HepG2 (cell line): ENCODE data around the gene MKNK1. TPM values are rescaled to one million over a fixed set of nuclear protein-coding genes. Genes with fewer than 3 reads are reported as not detected.

ENCODE experiments used
- ATAC-seq: fragments of 200-7000 bp; cut with Tn5 transposase; 3 replicates; pipeline ENCODE4 v1.9.1; 2020; ENCODE audit warnings: mild to moderate bottlenecking, moderate library complexity
- BruUV-seq: library from RNA; stranded (reverse); fragments of 400-500 nt; replicated peaks from 2 replicates; lab custom pipeline; 2021; lab: Mats Ljungman, UMichigan
- CTCF ChIA-PET: fragments of 300-600 bp; formaldehyde crosslinking; extraction: SDS; loops from one replicate; lab custom pipeline; 2021; ENCODE audit warnings: low total read pairs, inconsistent platforms, low intra/inter-chr PET ratio; lab: Yijun Ruan, JAX
- POLR2A ChIA-PET: fragments of 350-600 bp; sonication (Branson Sonifier 250); formaldehyde crosslinking; loops from one replicate; lab custom pipeline; 2020; ENCODE audit warnings: antibody characterized with exemption, inconsistent platforms; lab: Yijun Ruan, JAX
- DNase-seq: peaks from one replicate; pipeline ENCODE4 v3.0.0-alpha.2; 2015; ENCODE audit warnings: low spot score
- FAIRE-seq: peaks from 3 replicates; lab custom pipeline; 2011; peaks lifted over from hg19 to GRCh38; lab: Jason Lieb, UNC
- H2AFZ ChIP-seq: one replicate; pipeline ENCODE4 v1.6.1; 2011; ENCODE audit warnings: low read length, inconsistent platforms
- H3K27ac ChIP-seq: fragments of 300-600 bp; 3 replicates; pipeline ENCODE4 v1.8.0; 2011; ENCODE audit warnings: mixed run types, mild to moderate bottlenecking, mixed read lengths, low read length, inconsistent platforms; ENCODE audit not compliant: insufficient read depth; ENCODE audit errors: extremely low read length
- H3K27me3 ChIP-seq, 2 experiments: fragments of 200-600 bp in 1 of 2; 2 replicates in 1 of 2; 3 replicates in 1 of 2; pipeline versions ENCODE4 v1.6.0 to v1.8.0; 2011; ENCODE audit warnings: low read length in 2 of 2, mild to moderate bottlenecking in 2 of 2, moderate library complexity in 2 of 2, inconsistent platforms in 1 of 2; ENCODE audit not compliant: insufficient read depth in 2 of 2, control insufficient read depth in 1 of 2
- H3K36me3 ChIP-seq, 2 experiments: fragments of 200-600 bp in 1 of 2; replicated peaks in 1 of 2; 2 replicates in 1 of 2; 3 replicates in 1 of 2; pipeline versions ENCODE4 v1.5.1 to v1.8.0; 2011; ENCODE audit warnings: low read length in 2 of 2, inconsistent platforms in 1 of 2; ENCODE audit not compliant: insufficient read depth in 2 of 2, control insufficient read depth in 1 of 2
- H3K4me1 ChIP-seq: 2 replicates; pipeline ENCODE4 v1.5.1; 2012; ENCODE audit warnings: low read length, inconsistent platforms; ENCODE audit not compliant: insufficient read depth
- H3K4me2 ChIP-seq: 2 replicates; pipeline ENCODE4 v1.6.0; 2011; ENCODE audit warnings: low read depth, low read length, inconsistent platforms
- H3K4me3 ChIP-seq, 3 experiments: fragments of 200-600 bp in 1 of 3; sonication (generic), shearing (Covaris generic) in 1 of 3; replicated peaks in 1 of 3; 2 replicates each; pipeline ENCODE4 v1.5.1; 2011 to 2016; ENCODE audit warnings: low read length in 3 of 3, inconsistent platforms in 2 of 3, low read depth in 2 of 3, mild to moderate bottlenecking in 2 of 3, control low read depth in 1 of 3, mixed read lengths in 1 of 3; ENCODE audit not compliant: insufficient read depth in 1 of 3
- H3K79me2 ChIP-seq: one replicate; pipeline ENCODE4 v1.6.1; 2011; ENCODE audit warnings: low read length, inconsistent platforms; ENCODE audit not compliant: insufficient read depth
- H3K9ac ChIP-seq: 2 replicates; pipeline ENCODE4 v1.6.0; 2011; ENCODE audit warnings: mild to moderate bottlenecking, low read depth, low read length, inconsistent platforms; ENCODE audit not compliant: insufficient read depth
- H3K9me3 ChIP-seq: 2 replicates; pipeline ENCODE4 v1.5.1; 2012; ENCODE audit warnings: mild to moderate bottlenecking, low read length
- H4K20me1 ChIP-seq: 2 replicates; pipeline ENCODE4 v1.6.0; 2011; ENCODE audit warnings: inconsistent platforms, mild to moderate bottlenecking, low read length, moderate library complexity; ENCODE audit not compliant: insufficient read depth
- MTF2 ChIP-seq: sonication (generic); formaldehyde crosslinking; IDR thresholded peaks from 2 replicates; pipeline ENCODE4 v1.5.0; 2020; ENCODE audit warnings: missing genetic modification reagents, borderline replicate concordance
- NCOA1 ChIP-seq: sonication (generic); formaldehyde crosslinking; IDR thresholded peaks from 2 replicates; pipeline ENCODE4 v1.9.0; 2021; ENCODE audit warnings: missing genetic modification reagents
- PHF20 ChIP-seq: sonication (generic); formaldehyde crosslinking; IDR thresholded peaks from 2 replicates; pipeline ENCODE4 v1.5.0; 2020; ENCODE audit warnings: mild to moderate bottlenecking, missing genetic modification reagents
- PHF21A ChIP-seq: sonication (generic); formaldehyde crosslinking; IDR thresholded peaks from 2 replicates; pipeline ENCODE4 v1.5.0; 2020; ENCODE audit warnings: mild to moderate bottlenecking, missing genetic modification reagents
- RARA ChIP-seq: IDR thresholded peaks from 2 replicates; pipeline ENCODE4 v1.6.1; 2016; ENCODE audit warnings: missing genetic modification reagents, missing compliant biosample characterization
- SMARCE1 ChIP-seq: fragments of 450-650 bp; IDR thresholded peaks from 2 replicates; pipeline ENCODE4 v1.6.1; 2017; ENCODE audit warnings: borderline replicate concordance
- ZNF775 ChIP-seq: sonication (generic); formaldehyde crosslinking; IDR thresholded peaks from 2 replicates; pipeline ENCODE4 v1.4.0; 2020; ENCODE audit warnings: missing genetic modification reagents, mild to moderate bottlenecking, moderate library complexity, borderline replicate concordance
- ZNF782 ChIP-seq: sonication (generic); formaldehyde crosslinking; IDR thresholded peaks from 2 replicates; pipeline ENCODE4 v1.4.0; 2020; ENCODE audit warnings: missing genetic modification reagents, mild to moderate bottlenecking, borderline replicate concordance
- WGBS: methylation state at CpG from one replicate; pipeline ENCODE4 v1.1.6; 2017; ENCODE audit warnings: low lambda C conversion rate; 5-methylcytosine and 5-hydroxymethylcytosine counted together
- in situ Hi-C: cut with HindIII; loops from 2 replicates; pipeline ENCODE4 v1.10.0; 2017; ENCODE audit warnings: low pct_unique_long_range_greater_than_20kb; ENCODE audit not compliant: extremely low pct_ligation_motif_present
- intact Hi-C: fragments of 100-400 bp; cut with micrococcal nuclease; formaldehyde crosslinking; loops from one replicate; pipeline ENCODE4 v1.10.0; 2022; ENCODE audit not compliant: unreplicated experiment
- polyA plus RNA-seq, 8 experiments: library from polyadenylated mRNA; depleted of rRNA in 3 of 8; stranded (reverse) in 7 of 8; unstranded in 1 of 8; fragments of >200 nt; fragmentation: Illumina TruSeq in 4 of 8; extraction: Trizol in 4 of 8; gene quantifications; 2 replicates each; pipeline versions ENCODE4 v1.2.1 to v1.2.3, GENCODE V29; 2011 to 2016; ENCODE audit warnings: low read depth in 4 of 8, missing spikeins in 1 of 8, mixed read lengths in 1 of 8; ENCODE audit not compliant: insufficient read depth in 1 of 8
- total RNA-seq, 5 experiments: library from RNA; depleted of rRNA; stranded (reverse); fragments of >200 nt; fragmentation: Illumina TruSeq; extraction: Trizol; gene quantifications; 2 replicates each; pipeline ENCODE4 v1.2.3, GENCODE V29; 2016; ENCODE audit warnings: low read depth in 1 of 5
- TF ChIP-seq, protein P1 (sequence below): sonication (generic); formaldehyde crosslinking; IDR thresholded peaks from 2 replicates; pipeline ENCODE4 v1.5.0; 2020; ENCODE audit warnings: missing genetic modification reagents
- TF ChIP-seq, protein P2 (sequence below): sonication (generic); formaldehyde crosslinking; IDR thresholded peaks from 2 replicates; pipeline ENCODE4 v1.4.0; 2020; ENCODE audit warnings: missing genetic modification reagents, borderline replicate concordance

Gene MKNK1
- total and polyA plus RNA-seq, 2 of the 13 experiments (the other 11 are each of a cell fraction or from before 2014, with no cell fraction given), result 18.5 to 24.1 TPM

DNA sequence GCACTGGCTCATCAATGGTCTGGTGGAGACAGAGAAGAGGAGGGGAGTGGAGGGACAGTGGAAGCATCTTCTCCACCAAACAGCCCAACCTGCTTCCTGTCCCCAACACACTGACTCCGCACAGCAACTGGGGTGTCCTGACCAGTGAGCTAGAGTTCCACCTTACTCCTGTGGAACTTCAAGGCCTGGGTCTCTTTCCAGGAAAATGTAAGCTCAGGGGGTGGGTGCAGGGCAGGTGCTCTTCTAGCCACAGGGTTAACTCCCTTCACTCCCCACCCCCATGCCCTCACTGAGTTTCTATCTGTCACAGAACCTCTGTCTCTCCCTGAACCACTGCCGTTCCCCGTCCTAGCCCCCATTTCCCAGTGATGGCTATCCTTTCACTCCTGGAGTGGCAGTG lies 11.7 kb upstream of the MKNK1 start (continued):
- no peak for TF ChIP-seq PHF20 (CRISPR knock-in tag)

DNA sequence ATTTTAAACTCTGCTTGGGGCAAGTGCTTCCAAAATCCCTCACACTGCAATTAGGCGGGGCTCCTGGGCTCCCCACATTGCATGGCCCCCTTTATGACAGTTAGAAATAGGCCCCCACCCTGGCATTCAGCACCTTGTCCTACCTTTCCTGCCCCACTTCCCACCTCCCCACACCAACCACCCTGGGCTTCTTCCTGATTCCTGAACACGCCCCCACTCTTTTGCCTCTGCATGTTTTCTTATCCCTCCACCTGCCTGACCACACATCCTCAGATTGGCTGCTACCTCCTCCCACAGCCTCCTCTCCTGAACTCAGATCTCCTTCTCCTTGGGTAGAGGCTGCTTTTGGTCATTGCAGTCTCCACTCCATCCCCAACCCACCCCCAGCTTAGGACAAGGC lies 11.0 kb upstream of the MKNK1 start:
- intact Hi-C loops (loop anchor here (10.0 kb wide), 1 partner anchor 50 kb away; the partner anchor contains the start of gene ATPAF1), in situ Hi-C loops (loop anchor here (5.0 kb wide), 1 partner anchor 107 kb away; no protein-coding TSS in a partner anchor)
- no peaks in the 10 kb centered on the region for H3K9me3 ChIP-seq
- no peaks in the 10 kb centered on the region for H3K36me3 ChIP-seq
- H3K79me2 ChIP-seq, result no peaks in the 10 kb centered on the region
- no peak for FAIRE-seq
- no TSS peak for BruUV-seq
- ChIA-PET POLR2A (interaction anchor here (6.2 kb wide), 1 partner anchor 10 kb away, joined by 79 read pairs; the partner anchor contains the start of gene MKNK1), CTCF (no interaction called here)
- no peaks in the 10 kb centered on the region for H4K20me1 ChIP-seq
- TF ChIP-seq, protein P1, sequence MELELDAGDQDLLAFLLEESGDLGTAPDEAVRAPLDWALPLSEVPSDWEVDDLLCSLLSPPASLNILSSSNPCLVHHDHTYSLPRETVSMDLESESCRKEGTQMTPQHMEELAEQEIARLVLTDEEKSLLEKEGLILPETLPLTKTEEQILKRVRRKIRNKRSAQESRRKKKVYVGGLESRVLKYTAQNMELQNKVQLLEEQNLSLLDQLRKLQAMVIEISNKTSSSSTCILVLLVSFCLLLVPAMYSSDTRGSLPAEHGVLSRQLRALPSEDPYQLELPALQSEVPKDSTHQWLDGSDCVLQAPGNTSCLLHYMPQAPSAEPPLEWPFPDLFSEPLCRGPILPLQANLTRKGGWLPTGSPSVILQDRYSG (CRISPR knock-in tag), result no peak
- no peak for TF ChIP-seq SMARCE1
- no peak for TF ChIP-seq NCOA1 (CRISPR knock-in tag)
- TF ChIP-seq PHF21A, result no peak
- no peak for TF ChIP-seq ZNF782 (CRISPR knock-in tag)
- TF ChIP-seq ZNF775, result no peak
- TF ChIP-seq RARA (CRISPR knock-in tag), result no peak
- no peak for TF ChIP-seq MTF2 (CRISPR knock-in tag)
- TF ChIP-seq, protein P2, sequence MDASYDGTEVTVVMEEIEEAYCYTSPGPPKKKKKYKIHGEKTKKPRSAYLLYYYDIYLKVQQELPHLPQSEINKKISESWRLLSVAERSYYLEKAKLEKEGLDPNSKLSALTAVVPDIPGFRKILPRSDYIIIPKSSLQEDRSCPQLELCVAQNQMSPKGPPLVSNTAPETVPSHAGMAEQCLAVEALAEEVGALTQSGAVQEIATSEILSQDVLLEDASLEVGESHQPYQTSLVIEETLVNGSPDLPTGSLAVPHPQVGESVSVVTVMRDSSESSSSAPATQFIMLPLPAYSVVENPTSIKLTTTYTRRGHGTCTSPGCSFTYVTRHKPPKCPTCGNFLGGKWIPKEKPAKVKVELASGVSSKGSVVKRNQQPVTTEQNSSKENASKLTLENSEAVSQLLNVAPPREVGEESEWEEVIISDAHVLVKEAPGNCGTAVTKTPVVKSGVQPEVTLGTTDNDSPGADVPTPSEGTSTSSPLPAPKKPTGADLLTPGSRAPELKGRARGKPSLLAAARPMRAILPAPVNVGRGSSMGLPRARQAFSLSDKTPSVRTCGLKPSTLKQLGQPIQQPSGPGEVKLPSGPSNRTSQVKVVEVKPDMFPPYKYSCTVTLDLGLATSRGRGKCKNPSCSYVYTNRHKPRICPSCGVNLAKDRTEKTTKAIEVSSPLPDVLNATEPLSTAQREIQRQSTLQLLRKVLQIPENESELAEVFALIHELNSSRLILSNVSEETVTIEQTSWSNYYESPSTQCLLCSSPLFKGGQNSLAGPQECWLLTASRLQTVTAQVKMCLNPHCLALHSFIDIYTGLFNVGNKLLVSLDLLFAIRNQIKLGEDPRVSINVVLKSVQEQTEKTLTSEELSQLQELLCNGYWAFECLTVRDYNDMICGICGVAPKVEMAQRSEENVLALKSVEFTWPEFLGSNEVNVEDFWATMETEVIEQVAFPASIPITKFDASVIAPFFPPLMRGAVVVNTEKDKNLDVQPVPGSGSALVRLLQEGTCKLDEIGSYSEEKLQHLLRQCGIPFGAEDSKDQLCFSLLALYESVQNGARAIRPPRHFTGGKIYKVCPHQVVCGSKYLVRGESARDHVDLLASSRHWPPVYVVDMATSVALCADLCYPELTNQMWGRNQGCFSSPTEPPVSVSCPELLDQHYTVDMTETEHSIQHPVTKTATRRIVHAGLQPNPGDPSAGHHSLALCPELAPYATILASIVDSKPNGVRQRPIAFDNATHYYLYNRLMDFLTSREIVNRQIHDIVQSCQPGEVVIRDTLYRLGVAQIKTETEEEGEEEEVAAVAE (CRISPR knock-in tag), result no peak
- H3K4me3 ChIP-seq, result no peak overlapping the region
- no peak overlapping the region for H3K9ac ChIP-seq
- WGBS, result 100% methylated on average over 2 of the region's 2 CpGs
- H3K4me2 ChIP-seq, result no peak overlapping the region
- DNase-seq, result no peak
- H2AFZ ChIP-seq, result no peak overlapping the region
- ATAC-seq, result no peak
- H3K27me3 ChIP-seq, result no peaks in the 10 kb centered on the region; a peak in 1 of 5 replicates
- H3K27ac ChIP-seq, result no peak overlapping the region
- peaks cover 38% of the 10 kb centered on the region for H3K4me1 ChIP-seq
